Uterus (tissue), 2 donors: ENCODE results near the gene TMEM220.

ENCODE experiments used
- CTCF ChIP-seq, 4 experiments: fragments of 200-600 bp in 2 of 4; fragments of 450-650 bp in 2 of 4; sonication (generic) in 2 of 4; IDR thresholded peaks; one replicate each; pipeline ENCODE4 v1.5.1; 2016 to 2019; ENCODE audit warnings: antibody characterized with exemption in 4 of 4, mild to moderate bottlenecking in 2 of 4, moderate library complexity in 1 of 4
- POLR2A ChIP-seq, 2 donors: fragments of 450-650 bp; IDR thresholded peaks; one replicate each; pipeline ENCODE4 v1.6.1; 2016; ENCODE audit warnings: antibody characterized with exemption in 2 of 2, mild to moderate bottlenecking in 1 of 2, moderate library complexity in 1 of 2

- TF ChIP-seq POLR2A (IDR thresholded peaks at IDR 0.05) (no peak), CTCF (IDR thresholded peaks at IDR 0.05) (peak in 1 of 4 experiments; percentile 12)
Observed at GRCh38 chr17:10772425-10773380, 42.9 kb upstream of the TMEM220 start.
